HAP-1 (cell line): ENCODE measurements around the gene PHF12.
A peak's percentile ranks its signal among the peaks of the same experiment; 100 is the strongest.

Source experiments
- DNase-seq, 2 experiments: peaks; one replicate each; pipeline ENCODE4 v3.0.0-alpha.2; 2016 to 2020; ENCODE audit warnings: low spot score in 2 of 2
- H3K27me3 ChIP-seq: fragments of 250-450 bp; sonication (Bioruptor Pico); 2 replicates; pipeline ENCODE4 v1.5.1; 2020; ENCODE audit warnings: low read depth, mild to moderate bottlenecking, moderate library complexity
- H3K36me3 ChIP-seq: fragments of 250-450 bp; sonication (Bioruptor Pico); replicated peaks from 2 replicates; pipeline ENCODE4 v1.5.1; 2020; ENCODE audit warnings: mild to moderate bottlenecking
- H3K4me1 ChIP-seq: fragments of 250-450 bp; sonication (Bioruptor Pico); 2 replicates; pipeline ENCODE4 v1.5.1; 2020; ENCODE audit warnings: mild to moderate bottlenecking
- H3K4me3 ChIP-seq: fragments of 250-450 bp; sonication (Bioruptor Pico); 2 replicates; pipeline ENCODE4 v1.5.1; 2020; ENCODE audit warnings: mild to moderate bottlenecking, moderate library complexity
- H3K9me3 ChIP-seq: fragments of 250-450 bp; sonication (Bioruptor Pico); 2 replicates; pipeline ENCODE4 v1.5.1; 2020; ENCODE audit warnings: mild to moderate bottlenecking, moderate library complexity
- in situ Hi-C: fragments of 300-500 bp; cut with MboI; formaldehyde crosslinking; loops from 3 replicates; pipeline ENCODE4 v1.14.3; 2020; ENCODE audit warnings: low sequenced_read_pairs, inconsistent platforms, mixed read lengths

Gene PHF12

DNA sequence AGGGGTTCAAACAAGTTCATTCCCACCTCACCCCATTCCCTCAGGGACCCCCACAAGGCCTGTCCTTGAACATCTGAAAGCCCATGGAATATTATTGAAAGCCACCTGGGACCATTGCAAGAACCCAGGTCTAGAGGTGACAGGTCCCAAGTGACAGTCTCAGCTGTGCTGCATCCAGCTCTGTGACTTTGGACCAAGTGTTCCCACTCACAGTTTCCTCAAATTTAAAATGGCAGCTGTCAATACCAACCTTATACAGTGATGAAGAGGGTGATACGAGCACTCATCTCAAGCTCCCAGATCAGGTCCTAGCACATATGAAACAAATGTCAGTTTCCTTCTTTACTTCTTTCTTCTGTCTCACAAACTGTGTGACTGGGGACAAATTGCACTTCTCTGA lies 87.4 kb downstream of the PHF12 start:
- Histone ChIP-seq H3K27me3 (no peaks in the 10 kb centered on the region), H3K36me3 (peaks cover 11% of the 10 kb centered on the region), H3K9me3 (no peaks in the 10 kb centered on the region), H3K4me1 (no peaks in the 10 kb centered on the region), H3K4me3 (no peak overlapping the region)
- no peak for DNase-seq
- in situ Hi-C loops, result no loop called here

DNA sequence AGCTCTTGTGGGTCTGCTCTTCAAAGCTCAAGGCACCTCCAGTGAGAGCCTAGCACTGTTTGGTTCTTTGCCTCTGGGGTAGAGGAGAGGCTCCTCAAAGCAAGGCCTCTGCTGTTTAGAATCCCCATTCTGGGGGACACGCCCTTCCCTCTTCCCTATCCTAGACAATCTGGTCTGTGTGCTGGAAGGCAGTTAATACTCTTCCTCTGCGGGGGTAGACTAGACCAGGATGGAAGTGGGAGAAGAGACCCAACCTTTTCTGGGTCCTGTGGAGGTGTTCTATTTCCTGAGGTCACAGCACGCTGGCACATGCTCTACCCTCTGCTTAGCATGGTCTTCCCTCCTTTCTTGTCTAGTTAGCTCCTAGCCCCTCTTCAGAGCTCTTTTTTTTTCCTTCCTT lies 88.8 kb downstream of the PHF12 start:
- Histone ChIP-seq H3K4me1 (no peaks in the 10 kb centered on the region), H3K27me3 (no peaks in the 10 kb centered on the region), H3K9me3 (no peaks in the 10 kb centered on the region), H3K4me3 (no peak overlapping the region), H3K36me3 (peaks cover 24% of the 10 kb centered on the region)
- DNase-seq, result no peak
- in situ Hi-C loops, result no loop called here

DNA sequence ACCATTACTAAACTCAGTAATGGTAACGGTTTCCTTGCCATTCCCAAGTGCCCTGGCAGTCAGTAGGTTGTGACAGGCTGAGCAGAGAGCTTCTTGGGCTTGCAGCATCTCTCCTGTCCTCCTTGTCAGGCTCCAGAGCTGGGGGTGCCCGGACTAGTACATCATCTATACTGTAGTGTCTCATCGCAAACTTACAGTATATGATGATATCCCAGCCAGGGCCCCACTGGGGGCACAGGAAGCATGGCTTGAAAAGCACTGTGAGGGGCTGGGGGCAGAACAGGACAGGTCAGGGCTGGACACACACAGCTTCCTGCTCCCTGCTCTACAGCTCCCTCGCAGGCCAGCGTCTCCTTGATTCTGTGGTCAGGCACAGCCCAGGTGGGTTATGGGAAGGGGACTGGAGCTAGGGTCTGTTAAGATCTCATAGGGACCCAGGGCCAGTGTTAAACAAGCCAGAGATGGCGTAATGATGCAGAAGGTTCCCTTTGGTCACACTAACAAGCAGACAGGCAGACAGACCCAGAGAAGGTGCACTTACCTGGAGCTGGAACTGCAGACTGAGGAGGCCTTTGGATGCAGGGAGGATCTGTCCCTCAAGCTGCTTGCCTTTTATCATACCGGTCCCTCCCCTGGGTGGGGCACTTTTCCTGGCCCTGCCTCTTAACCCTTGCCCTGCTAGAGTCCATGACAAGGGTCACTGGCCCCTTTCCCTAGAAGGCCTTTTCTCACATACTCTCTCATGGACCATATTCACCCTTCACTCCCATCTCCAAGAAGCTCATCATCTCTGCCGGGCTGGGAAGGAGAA lies 89.7 kb downstream of the PHF12 start:
- peaks cover 28% of the 10 kb centered on the region for H3K36me3 ChIP-seq
- in situ Hi-C loops, result no loop called here
- no peaks in the 10 kb centered on the region for H3K4me1 ChIP-seq
- no peaks in the 10 kb centered on the region for H3K9me3 ChIP-seq
- no peak overlapping the region for H3K4me3 ChIP-seq
- no peaks in the 10 kb centered on the region for H3K27me3 ChIP-seq
- DNase-seq, result no peak

DNA sequence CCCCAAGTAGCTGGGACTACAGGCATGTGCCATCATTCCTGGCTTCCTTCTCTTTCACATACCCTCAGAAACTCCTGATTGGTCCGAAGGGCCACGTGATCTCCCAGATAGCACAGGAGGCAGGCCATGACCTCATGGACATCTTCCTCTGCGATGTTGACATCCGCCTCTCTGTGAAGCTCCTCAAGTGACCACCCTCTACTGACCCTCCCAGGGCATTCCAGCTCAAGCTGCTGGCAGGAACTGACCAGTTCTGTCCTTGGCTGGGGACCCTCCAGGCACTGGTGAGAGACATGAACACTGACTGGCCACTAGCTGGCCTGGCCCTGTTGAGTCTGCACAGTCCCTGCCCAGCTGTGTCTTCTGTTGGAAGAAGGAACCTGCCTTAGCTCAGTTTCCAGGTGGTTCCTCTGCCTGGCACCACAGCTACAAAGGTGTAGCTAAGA lies 90.9 kb downstream of the PHF12 start:
- in situ Hi-C loops, result no loop called here

DNA sequence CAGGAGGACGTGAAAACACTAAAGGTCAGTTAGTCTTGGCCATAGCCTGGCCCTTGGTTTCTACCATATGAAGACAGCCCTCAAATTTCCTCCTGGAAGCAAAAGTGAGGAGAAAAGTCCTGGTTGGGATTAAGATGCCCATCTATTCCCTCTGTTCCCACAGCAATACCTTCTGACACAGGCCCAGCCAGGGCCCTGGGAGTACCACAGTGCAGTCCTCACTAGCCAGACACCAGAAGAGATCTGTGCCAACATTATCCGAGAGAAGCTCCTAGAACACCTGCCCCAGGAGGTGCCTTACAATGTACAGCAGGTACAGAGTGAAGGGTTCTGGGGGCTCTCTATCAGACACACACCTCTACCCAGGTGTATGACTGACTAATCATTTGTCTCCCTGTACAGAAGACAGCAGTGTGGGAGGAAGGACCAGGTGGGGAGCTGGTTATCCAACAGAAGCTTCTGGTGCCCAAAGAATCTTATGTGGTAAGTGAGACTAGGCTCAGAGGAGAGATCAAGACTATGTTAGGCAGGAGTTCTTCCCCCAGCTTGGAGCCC lies 92.4 kb downstream of the PHF12 start:
- Histone ChIP-seq H3K9me3 (no peaks in the 10 kb centered on the region), H3K36me3 (peaks cover 31% of the 10 kb centered on the region), H3K4me3 (no peak overlapping the region), H3K4me1 (peaks cover 9% of the 10 kb centered on the region), H3K27me3 (no peaks in the 10 kb centered on the region)
- DNase-seq, result no peak
- in situ Hi-C loops, result no loop called here

More for the DNA sequence above, 90.9 kb downstream of the PHF12 start:
- no peak for DNase-seq
- Histone ChIP-seq H3K4me3 (no peak overlapping the region), H3K27me3 (no peaks in the 10 kb centered on the region), H3K4me1 (peaks cover 5% of the 10 kb centered on the region), H3K9me3 (no peaks in the 10 kb centered on the region), H3K36me3 (peaks cover 31% of the 10 kb centered on the region)

DNA sequence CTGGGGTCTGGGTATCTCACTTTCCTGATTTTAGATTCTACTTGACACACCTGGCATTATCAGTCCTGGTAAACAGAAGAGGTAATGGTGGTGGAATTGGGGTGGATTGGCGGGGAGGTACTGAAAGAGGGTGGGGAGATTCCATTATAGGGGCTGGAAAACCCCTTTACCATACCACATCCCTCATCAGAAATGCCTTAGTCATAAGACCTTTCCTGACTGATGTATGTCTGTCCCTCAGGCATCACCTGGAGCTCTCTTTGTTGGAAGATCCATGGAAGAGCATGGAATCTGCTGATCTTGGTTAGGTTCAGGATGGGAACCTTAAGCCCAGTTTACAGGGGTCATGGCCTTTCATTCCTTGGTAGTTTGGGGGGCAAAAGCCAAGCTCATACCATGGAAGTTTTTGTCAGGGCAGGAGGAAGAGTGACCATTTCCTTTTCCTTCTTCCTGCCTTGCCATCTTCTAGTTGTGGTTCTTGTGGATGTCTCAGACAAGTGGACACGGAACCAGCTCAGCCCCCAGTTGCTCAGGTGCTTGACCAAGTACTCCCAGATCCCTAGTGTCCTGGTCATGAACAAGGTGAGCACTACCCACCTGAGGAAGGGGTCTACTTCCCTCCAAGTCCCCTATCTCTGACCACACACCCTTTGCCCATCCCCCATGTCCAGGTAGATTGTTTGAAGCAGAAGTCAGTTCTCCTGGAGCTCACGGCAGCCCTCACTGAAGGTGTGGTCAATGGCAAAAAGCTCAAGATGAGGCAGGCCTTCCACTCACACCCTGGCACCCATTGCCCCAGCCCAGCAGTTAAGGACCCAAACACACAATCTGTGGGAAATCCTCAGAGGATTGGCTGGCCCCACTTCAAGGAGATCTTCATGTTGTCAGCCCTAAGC lies 93.2 kb downstream of the PHF12 start:
- Histone ChIP-seq H3K9me3 (no peaks in the 10 kb centered on the region), H3K36me3 (peaks cover 31% of the 10 kb centered on the region), H3K4me1 (peaks cover 9% of the 10 kb centered on the region), H3K4me3 (no peak overlapping the region), H3K27me3 (no peaks in the 10 kb centered on the region)
- in situ Hi-C loops, result no loop called here
- no peak for DNase-seq

DNA sequence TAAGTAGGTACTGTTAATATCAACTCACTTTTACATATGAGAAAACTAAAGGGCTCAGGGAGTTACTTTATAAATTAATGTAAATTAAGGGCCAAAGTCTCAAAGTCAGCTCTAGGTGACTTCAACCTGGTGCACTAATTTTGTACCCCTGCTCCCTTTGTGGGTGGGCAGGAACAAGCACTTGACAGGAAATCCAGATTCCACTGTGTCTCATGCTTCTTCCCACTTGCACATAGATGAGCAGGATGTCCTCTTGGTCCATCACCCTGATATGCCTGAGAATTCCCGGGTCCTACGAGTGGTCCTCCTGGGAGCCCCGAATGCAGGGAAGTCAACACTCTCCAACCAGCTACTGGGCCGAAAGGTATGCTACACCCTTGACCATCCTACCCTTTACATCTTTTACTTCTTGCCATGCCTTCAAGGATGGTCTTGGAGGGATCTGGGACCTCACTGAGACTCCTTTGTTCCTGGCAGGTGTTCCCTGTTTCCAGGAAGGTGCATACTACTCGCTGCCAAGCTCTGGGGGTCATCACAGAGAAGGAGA lies 95.2 kb downstream of the PHF12 start:
- Histone ChIP-seq H3K9me3 (no peaks in the 10 kb centered on the region), H3K36me3 (peaks cover 31% of the 10 kb centered on the region), H3K27me3 (no peaks in the 10 kb centered on the region), H3K4me3 (peak overlapping the region; percentile 86; the same call in 1 of the 2 replicates), H3K4me1 (peaks cover 9% of the 10 kb centered on the region)
- DNase-seq, result no peak
- in situ Hi-C loops, result no loop called here

DNA sequence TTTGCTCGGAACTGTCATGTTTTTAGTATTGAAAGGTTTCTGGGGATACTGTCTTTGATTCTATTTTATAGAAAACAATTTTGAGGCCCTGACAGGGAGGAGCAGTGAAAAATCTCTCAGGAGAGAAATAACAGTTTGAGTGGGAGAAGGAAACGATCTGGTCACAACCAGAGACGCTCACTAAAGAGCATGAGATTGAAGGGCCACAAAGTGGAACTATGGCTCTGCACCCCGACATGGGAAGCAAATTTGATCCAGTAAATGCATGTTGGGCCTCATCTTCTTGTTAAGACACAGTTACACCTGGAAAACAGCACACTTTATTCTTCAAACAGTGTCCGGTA lies 96.0 kb downstream of the PHF12 start:
- in situ Hi-C loops, result no loop called here
- H3K9me3 ChIP-seq, result no peaks in the 10 kb centered on the region
- H3K27me3 ChIP-seq, result no peaks in the 10 kb centered on the region
- H3K36me3 ChIP-seq, result peaks cover 25% of the 10 kb centered on the region
- peak overlapping the region; percentile 86 for H3K4me3 ChIP-seq
- no peak for DNase-seq
- peaks cover 9% of the 10 kb centered on the region for H3K4me1 ChIP-seq
